Fibroblast of villous mesenchyme (primary cell): ENCODE measurements around the gene SULF2. TPM values are rescaled to one million over a fixed set of nuclear protein-coding genes. Genes with fewer than 3 reads are reported as not detected.

ENCODE experiments used
- DNase-seq: peaks from one replicate; pipeline ENCODE4 v3.0.0-alpha.2; 2010; ENCODE audit warnings: low read depth
- H3K4me3 ChIP-seq: 2 replicates; pipeline ENCODE4 v1.5.1; 2011; ENCODE audit warnings: low read depth, mild to moderate bottlenecking, low read length
- total RNA-seq: library from RNA; depleted of rRNA; stranded (reverse); fragments of >200 nt; gene quantifications from 2 replicates; pipeline ENCODE4 v1.2.3, GENCODE V29; 2012
- TF ChIP-seq, protein P1 (sequence below): IDR thresholded peaks from 2 replicates; pipeline ENCODE4 v1.5.1; 2012; ENCODE audit warnings: low read depth, mild to moderate bottlenecking, low read length; ENCODE audit not compliant: insufficient read depth

SULF2 gene
- total RNA-seq, 1 donor, result 3.5 TPM

GRCh38 chr20:47719211-47719610 lies 66.1 kb downstream of the SULF2 start:
- H3K4me3 ChIP-seq, result no peak overlapping the region
- no peak for DNase-seq
- TF ChIP-seq, protein P1, sequence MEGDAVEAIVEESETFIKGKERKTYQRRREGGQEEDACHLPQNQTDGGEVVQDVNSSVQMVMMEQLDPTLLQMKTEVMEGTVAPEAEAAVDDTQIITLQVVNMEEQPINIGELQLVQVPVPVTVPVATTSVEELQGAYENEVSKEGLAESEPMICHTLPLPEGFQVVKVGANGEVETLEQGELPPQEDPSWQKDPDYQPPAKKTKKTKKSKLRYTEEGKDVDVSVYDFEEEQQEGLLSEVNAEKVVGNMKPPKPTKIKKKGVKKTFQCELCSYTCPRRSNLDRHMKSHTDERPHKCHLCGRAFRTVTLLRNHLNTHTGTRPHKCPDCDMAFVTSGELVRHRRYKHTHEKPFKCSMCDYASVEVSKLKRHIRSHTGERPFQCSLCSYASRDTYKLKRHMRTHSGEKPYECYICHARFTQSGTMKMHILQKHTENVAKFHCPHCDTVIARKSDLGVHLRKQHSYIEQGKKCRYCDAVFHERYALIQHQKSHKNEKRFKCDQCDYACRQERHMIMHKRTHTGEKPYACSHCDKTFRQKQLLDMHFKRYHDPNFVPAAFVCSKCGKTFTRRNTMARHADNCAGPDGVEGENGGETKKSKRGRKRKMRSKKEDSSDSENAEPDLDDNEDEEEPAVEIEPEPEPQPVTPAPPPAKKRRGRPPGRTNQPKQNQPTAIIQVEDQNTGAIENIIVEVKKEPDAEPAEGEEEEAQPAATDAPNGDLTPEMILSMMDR, result no peak

- no peak overlapping the region for H3K4me3 ChIP-seq
- DNase-seq, result no peak
- TF ChIP-seq, protein P1, result no peak
Measured at GRCh38 chr20:47718398-47718797, 66.9 kb downstream of the SULF2 start.

- DNase-seq, result no peak
- H3K4me3 ChIP-seq, result no peak overlapping the region
- TF ChIP-seq, protein P1, result no peak
Measured at GRCh38 chr20:47717421-47717820, 67.9 kb downstream of the SULF2 start.

DNA sequence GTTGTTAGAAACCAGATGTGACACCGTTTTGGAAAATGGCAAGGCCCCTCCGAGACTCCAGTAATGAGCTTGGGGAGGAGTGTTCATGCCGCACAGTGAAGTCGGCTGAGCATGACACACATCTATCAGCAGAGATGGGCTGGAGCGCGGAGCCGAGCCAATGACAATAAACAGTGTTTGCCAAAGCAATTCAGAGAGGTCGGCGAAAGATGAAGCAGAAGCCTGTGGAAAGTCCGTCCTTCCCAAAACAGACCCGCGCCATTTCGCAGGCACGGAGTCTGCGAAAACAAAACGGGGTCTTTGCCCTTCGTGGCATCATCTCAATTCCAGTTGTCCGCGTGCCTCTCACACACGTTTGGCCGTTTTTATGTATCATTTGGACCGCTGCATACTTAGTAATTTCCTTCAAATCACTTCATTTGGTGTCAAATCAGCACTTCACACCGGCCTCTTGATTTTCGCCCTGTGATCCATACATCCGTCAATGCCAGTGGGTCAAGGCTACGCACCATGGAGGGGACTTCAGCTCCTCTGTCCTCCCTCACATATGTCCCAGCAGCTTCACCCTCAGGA lies 71.3 kb downstream of the SULF2 start:
- TF ChIP-seq, protein P1, result no peak
- no peak for DNase-seq
- H3K4me3 ChIP-seq, result no peak overlapping the region

DNA sequence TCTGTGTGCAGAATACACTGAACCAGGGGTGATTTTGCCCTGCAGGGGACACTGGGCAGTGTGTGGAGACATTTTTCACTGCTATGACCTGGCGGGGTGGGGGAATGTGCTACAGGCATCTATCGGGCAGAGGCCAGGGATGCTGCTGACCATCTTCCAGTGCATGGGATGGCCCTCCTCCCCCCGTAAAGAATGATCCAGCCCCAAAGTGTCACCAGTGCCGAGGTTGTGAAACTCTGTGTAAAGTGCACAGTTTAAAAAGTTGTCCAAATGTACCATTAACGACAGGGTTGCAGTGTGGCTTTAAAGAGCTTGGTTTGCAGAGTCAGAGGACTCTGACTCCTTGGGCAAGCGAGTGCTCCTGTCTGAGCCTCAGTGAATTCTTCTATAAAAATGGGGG lies 72.1 kb downstream of the SULF2 start:
- H3K4me3 ChIP-seq, result no peak overlapping the region
- TF ChIP-seq, protein P1, result no peak

GRCh38 chr20:47711046-47711752 lies 74.1 kb downstream of the SULF2 start:
- no peak for DNase-seq
- no peak overlapping the region for H3K4me3 ChIP-seq
- TF ChIP-seq, protein P1, result no peak

More for the DNA sequence above, 72.1 kb downstream of the SULF2 start:
- no peak for DNase-seq

DNA sequence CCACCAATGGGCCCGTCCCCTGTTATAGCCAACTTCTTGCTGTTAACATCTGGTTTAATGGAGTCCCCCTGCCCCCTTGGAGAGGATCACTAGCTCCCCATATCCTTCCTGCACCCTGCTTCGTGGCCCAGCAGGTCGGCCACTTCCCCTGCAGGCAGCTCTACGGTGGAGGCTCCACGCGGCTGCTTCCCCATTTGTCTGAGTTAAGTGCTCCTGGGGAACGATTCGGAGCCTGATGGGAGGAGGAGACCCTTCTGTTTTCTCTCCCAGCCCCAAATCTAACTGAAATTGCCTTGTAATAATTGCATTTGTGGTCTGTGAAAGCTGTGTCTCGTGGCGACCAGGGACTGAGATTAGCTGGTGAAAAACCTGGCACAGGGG lies 74.6 kb downstream of the SULF2 start:
- TF ChIP-seq, protein P1, result no peak

More for the DNA sequence above, 74.6 kb downstream of the SULF2 start:
- DNase-seq, result no peak
- H3K4me3 ChIP-seq, result no peak overlapping the region
